WTC11 (cell line): ENCODE measurements around the gene TUBGCP3. TPM values are rescaled to one million over a fixed set of nuclear protein-coding genes. Genes with fewer than 3 reads are reported as not detected.

ENCODE experiments used
- ATAC-seq: fragments of 200-7000 bp; cut with Tn5 transposase; 2 replicates; pipeline ENCODE4 v1.10.0; 2021; ENCODE audit warnings: mild to moderate bottlenecking, moderate library complexity
- CTCF ChIA-PET: fragments of 300-600 bp; sonication (Branson Sonifier 250); formaldehyde crosslinking; loops from one replicate; lab custom pipeline; 2021; ENCODE audit warnings: antibody characterized with exemption; lab: Charles Lee
- POLR2A ChIA-PET: fragments of 350-600 bp; sonication (Branson Sonifier 250); formaldehyde crosslinking; loops from one replicate; lab custom pipeline; 2021; ENCODE audit warnings: antibody characterized with exemption; lab: Charles Lee
- DNase-seq: peaks from one replicate; pipeline ENCODE4 v3.0.0; 2021; ENCODE audit warnings: low spot score
- H3K27ac Mint-ChIP-seq: 2 replicates; pipeline ENCODE4 v1.8.0; 2021; ENCODE audit warnings: mixed read lengths
- H3K27me3 Mint-ChIP-seq: 2 replicates; pipeline ENCODE4 v1.8.0; 2021; ENCODE audit warnings: low read depth, mild to moderate bottlenecking, moderate library complexity, mixed read lengths
- H3K36me3 Mint-ChIP-seq: 2 replicates; pipeline ENCODE4 v1.8.0; 2021; ENCODE audit warnings: mixed read lengths
- H3K4me1 Mint-ChIP-seq: 2 replicates; pipeline ENCODE4 v1.8.0; 2022; ENCODE audit warnings: mixed read lengths
- H3K4me3 Mint-ChIP-seq: 2 replicates; pipeline ENCODE4 v1.8.0; 2021; ENCODE audit warnings: mild to moderate bottlenecking, moderate library complexity, mixed read lengths
- H3K9me3 Mint-ChIP-seq: 2 replicates; pipeline ENCODE4 v1.8.0; 2021; ENCODE audit warnings: mixed read lengths
- ARID4B ChIP-seq: sonication (generic); formaldehyde crosslinking; IDR thresholded peaks from 2 replicates; pipeline ENCODE4 v1.8.0; 2023; ENCODE audit warnings: missing genetic modification reagents, mild to moderate bottlenecking, borderline replicate concordance
- CBFB ChIP-seq: sonication (generic); formaldehyde crosslinking; IDR thresholded peaks from 2 replicates; pipeline ENCODE4 v1.8.1; 2022; ENCODE audit warnings: mild to moderate bottlenecking, low read depth, missing genetic modification reagents
- CDX4 ChIP-seq: fragments of 250-450 bp; sonication (Bioruptor Pico); IDR thresholded peaks from 2 replicates; pipeline ENCODE4 v1.9.0; 2021; ENCODE audit warnings: moderate library complexity, mild to moderate bottlenecking, inconsistent platforms, borderline replicate concordance
- CTCF ChIP-seq: fragments of 200-600 bp; IDR thresholded peaks from 2 replicates; pipeline ENCODE4 v1.8.0; 2022; ENCODE audit warnings: antibody characterized with exemption
- FOXJ3 ChIP-seq: sonication (generic); formaldehyde crosslinking; IDR thresholded peaks from 2 replicates; pipeline ENCODE4 v1.9.0; 2021; ENCODE audit warnings: missing genetic modification reagents, mild to moderate bottlenecking, borderline replicate concordance
- GTF2I ChIP-seq: fragments of 250-450 bp; sonication (Bioruptor Pico); conservative IDR thresholded peaks from 2 replicates; pipeline ENCODE4 v1.4.0; 2021; ENCODE audit warnings: mild to moderate bottlenecking
- JAZF1 ChIP-seq: fragments of 250-450 bp; sonication (Bioruptor Pico); IDR thresholded peaks from 2 replicates; pipeline ENCODE4 v1.9.0; 2021; ENCODE audit warnings: moderate library complexity, mild to moderate bottlenecking, inconsistent platforms
- MYBL2 ChIP-seq: sonication (generic); formaldehyde crosslinking; IDR thresholded peaks from 2 replicates; pipeline ENCODE4 v1.8.1; 2023; ENCODE audit warnings: mild to moderate bottlenecking, moderate library complexity, missing genetic modification reagents
- RORB ChIP-seq: fragments of 250-450 bp; sonication (Bioruptor Pico); IDR thresholded peaks from 2 replicates; pipeline ENCODE4 v1.9.0; 2021; ENCODE audit warnings: mild to moderate bottlenecking
- SP1 ChIP-seq: sonication (generic); formaldehyde crosslinking; conservative IDR thresholded peaks from 2 replicates; pipeline ENCODE4 v1.8.1; 2022; ENCODE audit warnings: missing genetic modification reagents
- ZBTB21 ChIP-seq: sonication (generic); formaldehyde crosslinking; IDR thresholded peaks from 2 replicates; pipeline ENCODE4 v1.8.1; 2023; ENCODE audit warnings: mild to moderate bottlenecking, missing genetic modification reagents, borderline replicate concordance
- ZNF512 ChIP-seq: sonication (generic); formaldehyde crosslinking; IDR thresholded peaks from 2 replicates; pipeline ENCODE4 v1.8.1; 2022; ENCODE audit warnings: missing genetic modification reagents, borderline replicate concordance
- ZNF532 ChIP-seq: fragments of 250-450 bp; sonication (Bioruptor Pico); IDR thresholded peaks from 2 replicates; pipeline ENCODE4 v1.9.0; 2021; ENCODE audit warnings: mild to moderate bottlenecking, borderline replicate concordance
- total RNA-seq: library from RNA; stranded (reverse); gene quantifications from 3 replicates; pipeline ENCODE4 v1.2.3, GENCODE V29; 2021
- TF ChIP-seq, protein P1 (sequence below): sonication (generic); formaldehyde crosslinking; IDR thresholded peaks from 2 replicates; pipeline ENCODE4 v1.8.0; 2023; ENCODE audit warnings: missing genetic modification reagents
- TF ChIP-seq, protein P2 (sequence below): sonication (generic); formaldehyde crosslinking; IDR thresholded peaks from 2 replicates; pipeline ENCODE4 v1.8.1; 2022; ENCODE audit warnings: low read depth, missing genetic modification reagents, borderline replicate concordance
- TF ChIP-seq, protein P3 (sequence below): sonication (generic); formaldehyde crosslinking; IDR thresholded peaks from 2 replicates; pipeline ENCODE4 v1.8.1; 2022; ENCODE audit warnings: low read depth, mild to moderate bottlenecking, moderate library complexity, missing genetic modification reagents, borderline replicate concordance

Gene TUBGCP3
- total RNA-seq, 1 experiment from 2014 or later, result 29.9 TPM

DNA sequence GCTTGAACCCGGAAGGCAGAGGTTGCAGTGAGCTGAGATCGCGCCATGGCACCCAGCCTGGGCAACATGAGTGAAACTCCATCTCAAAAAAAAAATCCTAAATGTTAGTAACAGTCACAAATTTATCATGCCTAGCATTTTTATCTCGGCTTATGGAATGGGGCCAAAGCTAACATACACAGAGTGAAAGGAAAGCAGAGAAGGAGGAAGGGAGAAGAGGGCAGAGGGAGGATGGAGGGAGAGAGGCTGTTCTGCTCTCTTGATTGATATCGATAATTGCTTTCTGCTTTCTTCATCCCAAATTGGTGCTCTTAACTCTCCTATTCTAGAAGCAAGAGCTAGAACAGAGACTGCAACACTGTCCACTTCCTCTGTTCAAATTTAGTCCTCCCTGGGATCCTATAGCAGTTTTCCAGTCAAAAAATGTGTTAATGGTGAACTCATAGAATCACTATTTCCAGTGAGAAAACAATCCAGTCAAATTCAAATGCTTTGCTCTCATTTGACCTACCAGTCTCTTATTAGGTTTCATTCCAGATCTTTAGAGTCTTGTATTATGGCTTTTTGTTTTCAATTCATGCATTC, 15.8 kb upstream of the TUBGCP3 start (continued):
- TF ChIP-seq ARID4B (CRISPR knock-in tag), result no peak
- TF ChIP-seq CTCF, result no peak
- TF ChIP-seq SP1 (CRISPR knock-in tag), result no peak
- TF ChIP-seq ZBTB21 (CRISPR knock-in tag), result no peak
- no peak for TF ChIP-seq MYBL2 (CRISPR knock-in tag)
- no peak for TF ChIP-seq JAZF1 (CRISPR knock-in tag)
- no peak for TF ChIP-seq CBFB
- TF ChIP-seq, protein P1, sequence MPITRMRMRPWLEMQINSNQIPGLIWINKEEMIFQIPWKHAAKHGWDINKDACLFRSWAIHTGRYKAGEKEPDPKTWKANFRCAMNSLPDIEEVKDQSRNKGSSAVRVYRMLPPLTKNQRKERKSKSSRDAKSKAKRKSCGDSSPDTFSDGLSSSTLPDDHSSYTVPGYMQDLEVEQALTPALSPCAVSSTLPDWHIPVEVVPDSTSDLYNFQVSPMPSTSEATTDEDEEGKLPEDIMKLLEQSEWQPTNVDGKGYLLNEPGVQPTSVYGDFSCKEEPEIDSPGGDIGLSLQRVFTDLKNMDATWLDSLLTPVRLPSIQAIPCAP (CRISPR knock-in tag), result no peak

GRCh38 chr13:112602189-112602588, 14.2 kb upstream of the TUBGCP3 start:
- ATAC-seq, result no peak
- no peak for DNase-seq
- Mint-ChIP-seq H3K9me3 (no peaks in the 10 kb centered on the region), H3K4me1 (peaks cover 10% of the 10 kb centered on the region), H3K4me3 (no peak overlapping the region), H3K27me3 (peaks cover 13% of the 10 kb centered on the region), H3K27ac (no peak overlapping the region), H3K36me3 (no peaks in the 10 kb centered on the region)
- POLR2A ChIA-PET, result no interaction called here
- CTCF ChIA-PET, result no interaction called here
- TF ChIP-seq CDX4 (CRISPR knock-in tag) (no peak), FOXJ3 (no peak), GTF2I (CRISPR knock-in tag) (no peak), ZNF532 (no peak), ZNF512 (CRISPR knock-in tag) (no peak), RORB (no peak)
- TF ChIP-seq, protein P2, sequence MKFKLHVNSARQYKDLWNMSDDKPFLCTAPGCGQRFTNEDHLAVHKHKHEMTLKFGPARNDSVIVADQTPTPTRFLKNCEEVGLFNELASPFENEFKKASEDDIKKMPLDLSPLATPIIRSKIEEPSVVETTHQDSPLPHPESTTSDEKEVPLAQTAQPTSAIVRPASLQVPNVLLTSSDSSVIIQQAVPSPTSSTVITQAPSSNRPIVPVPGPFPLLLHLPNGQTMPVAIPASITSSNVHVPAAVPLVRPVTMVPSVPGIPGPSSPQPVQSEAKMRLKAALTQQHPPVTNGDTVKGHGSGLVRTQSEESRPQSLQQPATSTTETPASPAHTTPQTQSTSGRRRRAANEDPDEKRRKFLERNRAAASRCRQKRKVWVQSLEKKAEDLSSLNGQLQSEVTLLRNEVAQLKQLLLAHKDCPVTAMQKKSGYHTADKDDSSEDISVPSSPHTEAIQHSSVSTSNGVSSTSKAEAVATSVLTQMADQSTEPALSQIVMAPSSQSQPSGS, result no peak
- TF ChIP-seq, protein P3, sequence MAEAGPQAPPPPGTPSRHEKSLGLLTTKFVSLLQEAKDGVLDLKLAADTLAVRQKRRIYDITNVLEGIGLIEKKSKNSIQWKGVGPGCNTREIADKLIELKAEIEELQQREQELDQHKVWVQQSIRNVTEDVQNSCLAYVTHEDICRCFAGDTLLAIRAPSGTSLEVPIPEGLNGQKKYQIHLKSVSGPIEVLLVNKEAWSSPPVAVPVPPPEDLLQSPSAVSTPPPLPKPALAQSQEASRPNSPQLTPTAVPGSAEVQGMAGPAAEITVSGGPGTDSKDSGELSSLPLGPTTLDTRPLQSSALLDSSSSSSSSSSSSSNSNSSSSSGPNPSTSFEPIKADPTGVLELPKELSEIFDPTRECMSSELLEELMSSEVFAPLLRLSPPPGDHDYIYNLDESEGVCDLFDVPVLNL (CRISPR knock-in tag), result no peak
